RWPE2 (cell line): ENCODE data around the gene GATB.

Experiments
- ATAC-seq: fragments of 200-7000 bp; cut with Tn5 transposase; 3 replicates; pipeline ENCODE4 v1.9.1; 2021; ENCODE audit warnings: low read depth
- DNase-seq: peaks from one replicate; pipeline ENCODE4 v3.0.0-alpha.2; 2020; ENCODE audit warnings: low spot score
- H3K27ac ChIP-seq: fragments of 450-650 bp; 2 replicates; pipeline ENCODE4 v1.5.1; 2017; ENCODE audit warnings: mild to moderate bottlenecking; ENCODE audit not compliant: poor library complexity, severe bottlenecking
- H3K27me3 ChIP-seq: fragments of 250-450 bp; sonication (Bioruptor Pico); 2 replicates; pipeline ENCODE4 v1.5.1; 2021; ENCODE audit warnings: mild to moderate bottlenecking, moderate library complexity; ENCODE audit not compliant: insufficient read depth, poor library complexity, severe bottlenecking
- H3K36me3 ChIP-seq: fragments of 250-450 bp; sonication (Bioruptor Pico); 2 replicates; pipeline ENCODE4 v1.5.1; 2020; ENCODE audit warnings: low read depth, mild to moderate bottlenecking, moderate library complexity
- H3K4me1 ChIP-seq: fragments of 250-450 bp; sonication (Bioruptor Pico); 2 replicates; pipeline ENCODE4 v1.5.1; 2021; ENCODE audit warnings: mild to moderate bottlenecking, moderate library complexity; ENCODE audit not compliant: insufficient read depth, poor library complexity, severe bottlenecking
- H3K4me3 ChIP-seq: fragments of 250-450 bp; sonication (Bioruptor Pico); 2 replicates; pipeline ENCODE4 v1.5.1; 2021; ENCODE audit warnings: mild to moderate bottlenecking, moderate library complexity; ENCODE audit not compliant: severe bottlenecking
- H3K9me3 ChIP-seq: fragments of 250-450 bp; sonication (Bioruptor Pico); 2 replicates; pipeline ENCODE4 v1.5.1; 2021; ENCODE audit warnings: mild to moderate bottlenecking, moderate library complexity; ENCODE audit not compliant: severe bottlenecking
- TF ChIP-seq, protein P1 (sequence below): fragments of 450-650 bp; IDR thresholded peaks from one replicate; pipeline ENCODE4 v1.5.1; 2017; ENCODE audit warnings: mild to moderate bottlenecking, moderate library complexity; ENCODE audit not compliant: poor library complexity, severe bottlenecking

Gene GATB

DNA sequence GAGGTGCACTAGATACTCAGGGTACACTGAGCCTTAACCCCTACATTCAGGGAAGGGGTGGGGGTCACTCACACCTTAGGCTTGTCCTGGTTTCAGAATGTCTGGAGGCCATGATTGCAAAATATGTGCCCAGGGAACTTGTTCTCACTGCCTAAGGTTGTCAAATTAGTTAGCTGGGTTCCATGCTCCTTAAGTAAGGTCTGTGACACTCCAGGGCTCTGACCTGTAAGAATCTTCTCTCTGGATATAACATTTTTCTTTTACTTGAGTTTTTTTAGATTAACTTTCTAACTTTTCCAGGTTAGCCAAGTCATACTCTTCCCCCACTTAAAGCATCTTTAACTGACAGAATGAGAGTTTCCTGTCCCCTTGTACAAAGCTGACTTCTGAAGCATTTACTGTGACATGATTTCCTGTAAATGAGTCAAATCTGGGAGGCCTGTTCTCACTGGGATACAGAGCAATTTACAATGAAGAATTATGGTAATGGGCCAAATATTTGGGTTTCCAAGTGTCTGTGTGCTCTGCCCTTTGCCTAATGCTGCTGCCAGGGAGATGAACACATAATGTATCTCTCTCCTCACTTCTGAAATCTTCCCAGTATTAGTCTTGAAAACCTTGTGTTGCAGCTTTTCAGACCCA is 101.7 kb downstream of the GATB start:
- H3K4me1 ChIP-seq: no peaks in the 10 kb centered on the region
- DNase-seq (no peak), ATAC-seq (no peak)
- no peaks in the 10 kb centered on the region for H3K27me3 ChIP-seq
- no peaks in the 10 kb centered on the region for H3K9me3 ChIP-seq
- TF ChIP-seq, protein P1, sequence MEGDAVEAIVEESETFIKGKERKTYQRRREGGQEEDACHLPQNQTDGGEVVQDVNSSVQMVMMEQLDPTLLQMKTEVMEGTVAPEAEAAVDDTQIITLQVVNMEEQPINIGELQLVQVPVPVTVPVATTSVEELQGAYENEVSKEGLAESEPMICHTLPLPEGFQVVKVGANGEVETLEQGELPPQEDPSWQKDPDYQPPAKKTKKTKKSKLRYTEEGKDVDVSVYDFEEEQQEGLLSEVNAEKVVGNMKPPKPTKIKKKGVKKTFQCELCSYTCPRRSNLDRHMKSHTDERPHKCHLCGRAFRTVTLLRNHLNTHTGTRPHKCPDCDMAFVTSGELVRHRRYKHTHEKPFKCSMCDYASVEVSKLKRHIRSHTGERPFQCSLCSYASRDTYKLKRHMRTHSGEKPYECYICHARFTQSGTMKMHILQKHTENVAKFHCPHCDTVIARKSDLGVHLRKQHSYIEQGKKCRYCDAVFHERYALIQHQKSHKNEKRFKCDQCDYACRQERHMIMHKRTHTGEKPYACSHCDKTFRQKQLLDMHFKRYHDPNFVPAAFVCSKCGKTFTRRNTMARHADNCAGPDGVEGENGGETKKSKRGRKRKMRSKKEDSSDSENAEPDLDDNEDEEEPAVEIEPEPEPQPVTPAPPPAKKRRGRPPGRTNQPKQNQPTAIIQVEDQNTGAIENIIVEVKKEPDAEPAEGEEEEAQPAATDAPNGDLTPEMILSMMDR: no peak
- H3K36me3 ChIP-seq: peaks cover 17% of the 10 kb centered on the region; the same call in 1 of the 2 replicates
- no peak overlapping the region for H3K4me3 ChIP-seq
- H3K27ac ChIP-seq: no peak overlapping the region

DNA sequence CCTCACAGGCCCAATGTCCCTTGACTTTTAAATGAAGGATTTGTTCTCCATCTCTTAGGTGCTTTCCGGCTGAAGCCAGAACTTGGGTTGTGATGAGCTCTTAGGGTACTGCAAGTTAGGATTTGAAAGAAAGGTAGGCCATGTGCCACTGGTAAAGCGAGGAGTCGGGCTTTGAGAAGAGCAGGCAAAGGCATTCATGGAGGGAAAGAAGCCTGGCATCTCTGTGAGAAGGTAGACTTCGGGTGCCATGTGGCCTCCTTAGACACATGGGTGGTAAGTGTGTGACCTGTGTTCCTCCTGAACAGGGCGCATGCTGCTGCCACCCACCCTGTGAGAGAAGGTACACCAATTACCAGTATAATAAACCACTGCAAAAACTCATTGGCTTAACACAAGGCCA is 102.9 kb downstream of the GATB start:
- H3K9me3 ChIP-seq: no peaks in the 10 kb centered on the region
- no peaks in the 10 kb centered on the region for H3K4me1 ChIP-seq
- DNase-seq (no peak), ATAC-seq (no peak)
- 0 out of 2 replicates have a peak, but pooled peaks cover 12% of the 10 kb centered on the region for H3K36me3 ChIP-seq
- H3K4me3 ChIP-seq: no peak overlapping the region
- no peak overlapping the region for H3K27ac ChIP-seq
- TF ChIP-seq, protein P1: no peak
- no peaks in the 10 kb centered on the region for H3K27me3 ChIP-seq

DNA sequence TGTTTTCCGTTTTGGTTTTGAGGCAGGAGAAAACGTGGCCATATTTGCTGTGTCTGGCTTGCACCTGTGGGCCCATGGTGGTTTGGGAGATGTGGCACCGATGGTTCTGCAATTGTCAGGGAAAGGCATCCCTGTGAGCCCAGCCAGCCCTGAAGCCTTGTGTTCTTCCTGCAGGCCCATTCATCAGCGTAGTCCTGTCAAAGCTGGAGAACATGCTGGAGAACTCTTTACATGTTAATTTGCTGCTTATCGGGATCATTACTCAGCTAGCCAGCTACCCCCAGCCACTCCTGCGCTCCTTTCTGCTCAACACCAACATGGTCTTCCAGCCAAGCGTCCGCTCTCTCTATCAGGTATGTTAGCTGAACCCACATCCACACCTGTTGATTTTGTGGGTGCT is 104.7 kb downstream of the GATB start:
- DNase-seq (no peak), ATAC-seq (no peak)
- no peaks in the 10 kb centered on the region for H3K4me1 ChIP-seq
- no peaks in the 10 kb centered on the region for H3K9me3 ChIP-seq
- H3K27me3 ChIP-seq: no peaks in the 10 kb centered on the region
- H3K27ac ChIP-seq: no peak overlapping the region
- TF ChIP-seq, protein P1: no peak
- no peak overlapping the region for H3K4me3 ChIP-seq
- H3K36me3 ChIP-seq: 0 out of 2 replicates have a peak, but pooled peaks cover 10% of the 10 kb centered on the region

DNA sequence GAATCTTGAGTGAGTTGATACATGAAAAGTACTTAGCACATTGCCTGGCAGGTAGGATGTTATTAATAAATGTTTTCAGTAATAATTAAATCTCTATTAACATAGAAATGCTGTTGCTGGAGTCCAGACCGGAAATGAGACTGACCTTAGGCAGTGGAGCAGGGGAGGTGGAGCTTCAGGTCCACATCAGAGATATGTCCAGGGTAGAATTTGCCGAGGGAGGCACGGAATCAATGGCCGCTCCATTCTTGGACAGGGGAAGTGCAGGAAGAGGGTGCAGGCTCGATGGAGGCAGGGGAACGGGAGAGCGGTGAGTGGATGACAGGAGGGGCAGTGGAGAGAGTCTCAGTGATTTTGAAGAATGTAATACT is 107.3 kb downstream of the GATB start:
- ATAC-seq (no peak), DNase-seq (no peak)
- Histone ChIP-seq H3K4me1 (no peaks in the 10 kb centered on the region), H3K9me3 (no peaks in the 10 kb centered on the region), H3K36me3 (0 out of 2 replicates have a peak, but pooled peaks cover 6% of the 10 kb centered on the region), H3K4me3 (no peak overlapping the region), H3K27ac (no peak overlapping the region), H3K27me3 (no peaks in the 10 kb centered on the region)
- TF ChIP-seq, protein P1: no peak

DNA sequence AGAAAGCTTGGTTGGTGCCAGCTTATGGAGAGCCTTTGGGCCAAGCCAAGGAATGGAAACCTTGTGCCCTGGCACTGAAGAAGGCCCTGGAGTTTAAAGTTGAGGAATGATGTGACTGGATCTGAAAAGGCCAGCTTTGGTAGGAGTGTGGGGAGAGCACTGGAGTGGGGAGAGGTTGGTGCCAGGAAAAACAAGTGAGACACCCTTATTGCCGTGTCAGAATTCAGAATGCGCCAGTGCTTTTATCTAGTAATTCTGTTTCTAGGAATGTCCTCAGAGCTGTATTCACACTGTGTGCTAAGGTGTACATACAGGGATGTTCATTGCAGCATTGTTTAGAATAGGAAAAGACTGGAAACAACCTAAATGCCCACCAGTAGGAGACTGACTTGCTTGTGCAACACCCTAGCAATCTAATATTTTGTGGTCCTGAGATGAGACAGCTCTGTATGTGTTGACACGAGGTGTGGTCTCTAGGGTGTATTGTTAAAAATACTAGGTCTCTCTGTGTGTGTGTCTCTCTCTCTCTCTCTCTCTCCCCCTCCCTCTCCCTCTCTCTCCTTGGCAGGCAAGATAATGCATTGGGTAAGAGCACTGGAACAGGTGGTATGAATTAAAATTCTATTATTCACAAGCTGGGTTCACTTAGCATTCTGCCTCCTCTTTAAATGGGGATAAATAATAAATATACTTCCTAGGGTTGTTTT is 107.8 kb downstream of the GATB start:
- DNase-seq: no peak
- no peak overlapping the region for H3K27ac ChIP-seq
- no peaks in the 10 kb centered on the region for H3K4me1 ChIP-seq
- no peak overlapping the region for H3K4me3 ChIP-seq
- 0 out of 2 replicates have a peak, but pooled peaks cover 4% of the 10 kb centered on the region for H3K36me3 ChIP-seq
- no peaks in the 10 kb centered on the region for H3K27me3 ChIP-seq
- TF ChIP-seq, protein P1: no peak
- no peaks in the 10 kb centered on the region for H3K9me3 ChIP-seq
- no peak for ATAC-seq
